ENCODE results near the gene RPS19BP1.
"Not testable (repeated sequence)": the region's sequence is repeated elsewhere in the genome, so short reads cannot be mapped to it uniquely, and the experiment has no call there.

Gene RPS19BP1

DNA sequence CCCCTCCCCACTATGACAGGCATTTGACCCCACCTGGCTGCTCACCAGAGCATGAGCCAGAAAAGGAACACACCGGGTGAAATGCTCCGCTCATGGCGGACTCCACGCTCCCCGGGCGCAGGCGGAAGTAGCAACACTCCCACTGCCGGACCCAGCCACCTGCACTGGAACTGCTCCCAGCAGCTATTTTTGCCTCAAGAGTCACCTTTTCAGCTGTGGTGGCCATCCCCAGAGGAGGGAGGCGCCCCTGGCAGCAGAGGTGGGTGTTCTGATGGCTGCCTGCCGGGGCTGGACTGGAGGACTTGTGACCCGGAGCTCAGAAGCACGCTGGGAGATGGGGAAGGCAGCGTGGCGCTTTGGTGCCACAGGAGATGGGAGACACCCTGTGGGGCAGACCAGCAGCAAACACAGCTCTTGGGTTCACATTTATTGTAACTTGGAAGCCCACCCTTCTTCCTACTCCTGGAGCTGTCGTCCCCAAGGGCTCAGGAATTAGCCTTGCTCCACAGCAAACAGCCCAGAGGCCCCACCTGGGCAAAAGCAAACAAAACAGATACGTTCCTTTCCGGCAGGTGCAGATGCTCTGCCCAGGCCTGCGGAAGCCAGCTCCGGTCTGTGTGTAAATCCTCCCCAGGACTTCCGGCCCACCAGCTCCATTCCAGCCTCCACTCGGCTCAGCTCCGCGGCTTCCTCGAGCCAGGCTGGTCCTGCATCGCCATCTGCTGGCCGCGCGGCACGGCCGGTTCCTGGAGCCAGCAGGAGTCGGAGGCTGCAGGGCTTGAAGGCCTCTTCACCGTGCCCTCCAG, 3.7 kb downstream of the RPS19BP1 start:
- in situ Hi-C loops (cut with MboI; ENCODE audit: low sequenced_read_pairs): no loop called here

DNA sequence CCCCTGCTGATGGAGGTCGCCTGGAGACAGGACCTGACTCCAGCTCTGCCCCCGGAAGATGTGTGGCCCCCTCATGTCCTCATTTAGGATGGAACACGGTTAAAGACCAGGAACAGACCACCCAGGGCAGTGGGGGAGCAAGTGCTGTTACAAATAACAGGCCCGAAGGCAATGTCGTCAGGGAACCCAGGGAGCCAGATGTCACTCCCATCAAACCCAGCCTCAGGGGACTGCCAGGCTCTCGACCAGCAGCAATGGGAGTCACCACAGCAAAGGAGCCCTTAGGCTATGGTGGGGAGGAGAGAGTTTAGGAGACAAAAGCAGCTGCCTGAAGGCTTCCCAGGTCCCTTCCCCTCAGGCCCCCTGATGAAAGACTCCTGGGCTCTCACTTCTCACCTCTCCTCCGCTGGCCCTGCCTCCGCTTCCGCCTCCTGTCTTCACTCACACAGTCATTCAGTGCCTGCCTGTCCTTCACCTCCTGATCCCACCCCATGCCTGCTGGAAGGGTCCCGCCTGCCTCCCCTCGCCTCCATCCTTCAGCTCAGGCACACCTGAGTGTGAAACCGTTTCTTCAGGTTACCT, 4.4 kb downstream of the RPS19BP1 start:
- in situ Hi-C loops (cut with MboI; ENCODE audit: low sequenced_read_pairs): no loop called here

DNA sequence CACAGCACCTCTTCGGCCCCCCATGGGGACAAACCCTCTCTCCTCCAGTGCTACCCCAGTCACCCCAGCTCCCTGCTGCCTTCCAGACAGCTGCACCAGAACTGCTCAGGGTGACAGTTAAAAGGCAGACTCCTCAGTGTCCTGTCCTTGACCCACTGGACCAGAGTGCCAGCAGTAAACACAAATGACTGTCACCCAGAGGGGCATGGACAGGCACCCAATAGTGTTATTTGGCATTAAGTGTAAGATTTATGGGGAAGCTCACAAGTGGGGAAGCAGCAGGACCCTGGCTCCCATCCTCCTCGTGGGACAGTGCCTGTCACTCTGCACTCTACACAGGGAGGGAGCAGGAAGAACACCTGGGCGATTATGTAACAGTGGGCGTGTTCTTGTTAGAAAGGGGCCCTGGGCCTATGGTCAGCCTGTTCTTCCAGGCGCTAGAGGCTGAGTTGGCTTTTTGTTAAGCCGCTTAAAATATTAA, 5.0 kb downstream of the RPS19BP1 start:
- in situ Hi-C loops (cut with MboI; ENCODE audit: low sequenced_read_pairs): no loop called here

DNA sequence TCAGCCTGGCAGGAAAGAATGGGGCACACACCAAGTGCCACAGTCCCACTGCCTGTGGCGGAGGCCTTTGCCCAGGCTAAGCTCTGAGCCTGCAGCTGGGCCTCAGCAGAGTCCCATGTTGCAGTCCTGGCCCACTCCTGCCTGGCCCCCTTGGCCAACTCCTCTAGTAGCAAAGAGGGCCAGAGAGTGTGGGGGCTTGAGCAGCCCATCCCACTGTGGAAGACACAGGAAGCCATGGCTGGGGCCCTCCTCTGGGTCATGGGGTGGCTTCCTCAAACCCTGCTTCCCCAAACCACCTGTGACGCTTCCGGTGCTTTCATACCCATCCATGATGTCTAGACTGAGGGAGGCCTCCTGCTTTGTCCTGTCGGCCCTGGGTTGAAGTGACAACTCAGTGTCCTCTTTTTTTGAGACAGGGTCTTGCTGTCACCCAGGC, 5.8 kb downstream of the RPS19BP1 start:
- in situ Hi-C loops (cut with MboI; ENCODE audit: low sequenced_read_pairs): no loop called here

DNA sequence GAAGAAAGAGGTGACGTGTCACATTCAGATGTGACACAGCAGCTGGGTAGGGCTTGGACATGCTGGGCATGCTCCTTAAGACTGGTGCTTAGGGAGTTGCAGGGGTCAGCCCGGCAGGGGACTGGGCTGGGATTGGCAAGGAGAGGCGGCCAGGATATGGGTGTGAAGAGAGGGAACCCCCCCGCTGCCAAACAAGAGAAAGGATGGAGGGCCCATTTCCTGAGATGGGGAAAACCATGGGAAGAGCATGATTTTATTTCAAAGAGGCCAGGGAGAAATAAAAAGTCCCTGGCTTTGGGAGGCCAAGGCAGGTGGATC, 6.9 kb downstream of the RPS19BP1 start:
- in situ Hi-C loops (cut with MboI; ENCODE audit: low sequenced_read_pairs): no loop called here

DNA sequence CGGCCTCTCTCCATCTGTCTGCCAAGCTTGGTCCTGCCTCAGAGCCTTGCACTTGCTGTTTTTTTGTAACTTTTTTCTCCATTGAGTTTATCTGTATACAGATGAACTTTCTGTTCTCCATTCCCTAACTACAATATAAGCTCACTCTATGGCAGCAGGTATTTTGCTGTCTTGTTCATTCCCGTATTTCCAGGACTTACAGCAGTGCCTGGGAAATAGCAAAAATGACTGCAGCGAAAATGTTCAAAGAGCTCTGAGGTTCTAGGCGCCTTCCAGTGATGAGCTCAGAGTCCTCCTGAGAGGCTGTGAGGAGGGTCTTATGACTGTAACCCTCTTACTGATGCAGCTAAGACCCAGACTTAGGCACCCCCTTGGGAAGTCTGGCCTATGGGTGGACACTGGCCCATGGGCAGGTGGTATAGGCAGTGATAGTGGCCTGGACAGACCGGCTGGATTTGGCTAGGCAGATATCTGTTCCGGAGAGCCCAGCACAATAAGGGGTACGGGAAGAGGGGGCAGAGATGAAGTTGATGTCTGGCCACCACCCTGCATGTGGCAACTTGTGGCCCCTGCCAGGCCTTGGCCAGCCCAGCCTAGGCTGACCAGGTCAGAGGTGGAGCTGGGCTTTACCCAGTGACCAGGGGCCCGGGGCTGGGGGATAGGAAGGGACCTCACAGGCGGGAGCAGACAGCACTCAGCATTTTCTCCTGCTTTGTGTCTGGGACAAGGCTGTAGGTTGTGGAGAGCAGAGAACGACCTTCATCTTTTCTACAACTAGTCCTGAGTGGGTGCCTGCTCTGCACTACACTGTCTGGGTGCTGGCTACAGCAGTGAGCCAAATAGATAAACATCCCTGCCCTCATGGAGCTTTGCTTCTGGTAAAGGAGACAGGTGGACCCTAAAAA, 7.5 kb downstream of the RPS19BP1 start:
- in situ Hi-C loops (cut with MboI; ENCODE audit: low sequenced_read_pairs): no loop called here

DNA sequence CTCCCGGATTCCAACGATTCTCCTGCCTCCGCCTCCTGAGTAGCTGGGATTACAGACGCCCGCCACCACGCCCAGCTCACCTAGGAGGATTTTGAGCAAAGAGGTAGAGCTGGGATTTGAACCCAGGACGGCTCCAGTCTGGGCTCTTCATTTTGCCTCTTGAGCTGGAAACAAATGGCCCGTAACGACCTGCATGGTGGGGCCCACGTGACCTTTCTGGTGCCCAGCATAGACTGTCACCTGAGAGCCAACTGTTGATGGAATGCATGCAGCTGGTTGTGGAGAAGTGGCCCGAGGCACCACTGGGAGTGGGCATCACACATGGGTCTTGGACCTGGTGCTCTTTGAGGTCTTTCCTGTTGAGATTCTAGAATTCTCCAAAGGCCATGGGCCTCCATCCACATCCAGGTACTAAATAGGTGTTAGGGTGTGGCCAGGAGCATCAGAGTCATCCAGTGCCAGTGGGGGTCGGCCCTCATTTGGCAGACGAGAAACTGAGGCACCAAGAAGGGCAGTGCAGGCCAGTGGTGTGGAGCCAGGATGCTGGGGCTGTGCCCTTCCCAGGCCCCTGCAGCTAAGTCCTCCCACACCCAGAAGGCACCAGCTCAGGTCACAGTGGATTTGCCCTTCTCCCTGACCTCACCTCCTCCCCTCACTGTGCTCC, 8.3 kb downstream of the RPS19BP1 start:
- in situ Hi-C loops (cut with MboI; ENCODE audit: low sequenced_read_pairs): no loop called here

DNA sequence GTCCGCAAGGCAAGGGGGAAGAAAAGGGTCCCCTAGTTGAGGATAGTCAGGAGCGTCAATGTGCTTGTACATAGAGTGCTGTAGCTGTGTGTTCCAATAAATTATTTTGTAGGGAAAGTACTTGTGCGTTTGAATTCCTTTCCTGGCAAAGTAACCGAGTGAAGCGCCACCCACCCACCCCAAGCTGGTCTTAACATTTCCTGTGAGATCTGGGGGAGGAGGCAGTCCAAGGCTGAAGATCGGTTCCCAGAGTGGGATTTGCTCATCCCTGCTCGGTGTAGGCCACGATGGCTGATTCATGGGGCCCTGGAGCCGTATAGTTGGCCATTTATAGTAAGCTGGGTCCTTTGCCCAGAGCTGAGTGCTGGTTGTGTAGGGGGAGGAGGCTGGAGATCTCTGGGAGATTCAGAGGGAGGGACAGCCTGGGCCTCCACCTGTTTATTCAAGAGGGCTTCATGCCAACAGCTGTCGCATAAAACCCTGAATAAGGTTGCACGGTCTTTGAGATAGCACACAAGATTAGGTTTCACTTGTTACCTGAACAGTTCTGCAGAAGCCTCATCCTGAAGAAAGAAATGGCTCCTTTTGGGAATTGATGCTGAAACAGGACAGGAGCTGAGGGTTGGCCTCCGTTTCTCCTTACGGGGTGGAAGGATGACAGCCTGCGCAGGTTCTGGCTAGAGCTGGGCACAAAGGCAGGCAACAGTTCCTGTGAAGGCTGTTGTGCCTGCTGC, 9.8 kb downstream of the RPS19BP1 start:
- in situ Hi-C loops (cut with MboI; ENCODE audit: low sequenced_read_pairs): no loop called here

DNA sequence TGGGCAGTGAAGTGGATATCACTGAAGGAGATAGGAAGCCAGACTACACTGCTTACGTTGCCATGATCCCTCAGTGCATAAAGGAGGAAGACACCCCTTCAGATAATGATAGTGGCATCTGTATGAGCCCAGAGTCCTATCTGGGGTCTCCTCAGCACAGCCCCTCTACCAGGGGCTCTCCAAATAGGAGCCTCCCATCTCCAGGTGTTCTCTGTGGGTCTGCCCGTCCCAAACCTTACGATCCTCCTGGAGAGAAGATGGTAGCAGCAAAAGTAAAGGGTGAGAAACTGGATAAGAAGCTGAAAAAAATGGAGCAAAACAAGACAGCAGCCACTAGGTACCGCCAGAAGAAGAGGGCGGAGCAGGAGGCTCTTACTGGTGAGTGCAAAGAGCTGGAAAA, 10.5 kb downstream of the RPS19BP1 start:
- in situ Hi-C loops (cut with MboI; ENCODE audit: low sequenced_read_pairs): not testable (repeated sequence)

DNA sequence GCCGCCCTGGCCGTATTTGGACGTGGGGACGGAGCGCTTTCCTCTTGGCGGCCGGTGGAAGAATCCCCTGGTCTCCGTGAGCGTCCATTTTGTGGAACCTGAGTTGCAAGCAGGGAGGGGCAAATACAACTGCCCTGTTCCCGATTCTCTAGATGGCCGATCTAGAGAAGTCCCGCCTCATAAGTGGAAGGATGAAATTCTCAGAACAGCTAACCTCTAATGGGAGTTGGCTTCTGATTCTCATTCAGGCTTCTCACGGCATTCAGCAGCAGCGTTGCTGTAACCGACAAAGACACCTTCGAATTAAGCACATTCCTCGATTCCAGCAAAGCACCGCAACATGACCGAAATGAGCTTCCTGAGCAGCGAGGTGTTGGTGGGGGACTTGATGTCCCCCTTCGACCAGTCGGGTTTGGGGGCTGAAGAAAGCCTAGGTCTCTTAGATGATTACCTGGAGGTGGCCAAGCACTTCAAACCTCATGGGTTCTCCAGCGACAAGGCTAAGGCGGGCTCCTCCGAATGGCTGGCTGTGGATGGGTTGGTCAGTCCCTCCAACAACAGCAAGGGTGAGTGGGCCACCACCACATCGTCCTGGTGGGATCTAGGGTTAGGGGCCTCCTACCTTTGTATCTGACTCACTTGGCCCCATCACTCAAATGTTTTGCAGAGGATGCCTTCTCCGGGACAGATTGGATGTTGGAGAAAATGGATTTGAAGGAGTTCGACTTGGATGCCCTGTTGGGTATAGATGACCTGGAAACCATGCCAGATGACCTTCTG, 11.3 kb downstream of the RPS19BP1 start:
- in situ Hi-C loops (cut with MboI; ENCODE audit: low sequenced_read_pairs): not testable (repeated sequence)

DNA sequence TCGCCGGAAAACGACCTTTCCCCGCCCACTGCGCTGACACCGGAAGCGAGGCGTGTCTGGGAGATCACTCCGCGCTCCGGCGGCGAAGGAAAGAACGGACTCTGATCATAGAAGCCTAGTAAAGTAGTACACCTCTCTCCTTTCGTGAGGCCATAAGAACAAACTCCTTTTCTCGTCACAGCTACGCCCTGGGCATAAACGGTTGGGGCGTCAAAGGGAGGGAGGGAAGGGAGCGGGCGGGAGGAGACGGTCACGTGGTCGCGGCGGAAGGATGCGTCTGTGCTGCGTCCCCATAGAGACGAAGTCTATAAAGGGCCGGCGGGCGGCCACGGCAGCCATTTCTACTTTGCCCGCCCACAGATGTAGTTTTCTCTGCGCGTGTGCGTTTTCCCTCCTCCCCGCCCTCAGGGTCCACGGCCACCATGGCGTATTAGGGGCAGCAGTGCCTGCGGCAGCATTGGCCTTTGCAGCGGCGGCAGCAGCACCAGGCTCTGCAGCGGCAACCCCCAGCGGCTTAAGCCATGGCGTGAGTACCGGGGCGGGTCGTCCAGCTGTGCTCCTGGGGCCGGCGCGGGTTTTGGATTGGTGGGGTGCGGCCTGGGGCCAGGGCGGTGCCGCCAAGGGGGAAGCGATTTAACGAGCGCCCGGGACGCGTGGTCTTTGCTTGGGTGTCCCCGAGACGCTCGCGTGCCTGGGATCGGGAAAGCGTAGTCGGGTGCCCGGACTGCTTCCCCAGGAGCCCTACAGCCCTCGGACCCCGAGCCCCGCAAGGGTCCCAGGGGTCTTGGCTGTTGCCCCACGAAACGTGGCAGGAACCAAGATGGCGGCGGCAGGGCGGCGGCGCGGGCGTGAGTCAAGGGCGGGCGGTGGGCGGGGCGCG, 12.1 kb downstream of the RPS19BP1 start, which contains the start of gene ATF4:
ATF4 (plus strand) TSS at position 337 of the 880 bp plus-strand sequence. CDS start 884 bp downstream, outside the sequence.
- in situ Hi-C loops (cut with MboI; ENCODE audit: low sequenced_read_pairs): no loop called here

DNA sequence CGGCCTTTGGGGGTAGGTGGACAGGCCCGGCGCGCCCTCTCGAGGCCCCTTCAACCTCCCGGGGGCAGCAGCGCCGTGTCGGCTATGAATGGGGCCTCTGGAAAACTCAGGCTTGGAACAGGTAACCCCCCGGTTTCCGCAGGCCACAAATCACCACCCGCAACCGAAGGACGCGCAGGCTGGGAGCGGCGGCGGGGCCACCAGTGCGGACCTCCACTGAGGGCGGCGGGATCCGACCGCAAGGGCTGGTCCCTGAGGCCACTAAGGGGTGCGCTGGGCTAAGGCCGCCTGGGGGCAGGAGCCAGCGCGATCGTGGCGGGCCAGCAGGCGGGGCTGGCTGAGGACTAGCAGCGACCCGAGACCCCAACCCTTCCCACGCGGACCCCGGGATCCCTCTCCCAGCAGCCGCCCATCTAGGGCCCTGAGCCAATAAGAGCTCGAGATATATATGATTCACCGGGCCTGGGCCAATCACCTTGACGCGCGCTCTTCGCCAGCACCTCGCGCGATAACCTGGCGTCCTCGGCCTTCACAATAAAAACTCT, 12.8 kb downstream of the RPS19BP1 start:
- in situ Hi-C loops (cut with MboI; ENCODE audit: low sequenced_read_pairs): no loop called here

DNA sequence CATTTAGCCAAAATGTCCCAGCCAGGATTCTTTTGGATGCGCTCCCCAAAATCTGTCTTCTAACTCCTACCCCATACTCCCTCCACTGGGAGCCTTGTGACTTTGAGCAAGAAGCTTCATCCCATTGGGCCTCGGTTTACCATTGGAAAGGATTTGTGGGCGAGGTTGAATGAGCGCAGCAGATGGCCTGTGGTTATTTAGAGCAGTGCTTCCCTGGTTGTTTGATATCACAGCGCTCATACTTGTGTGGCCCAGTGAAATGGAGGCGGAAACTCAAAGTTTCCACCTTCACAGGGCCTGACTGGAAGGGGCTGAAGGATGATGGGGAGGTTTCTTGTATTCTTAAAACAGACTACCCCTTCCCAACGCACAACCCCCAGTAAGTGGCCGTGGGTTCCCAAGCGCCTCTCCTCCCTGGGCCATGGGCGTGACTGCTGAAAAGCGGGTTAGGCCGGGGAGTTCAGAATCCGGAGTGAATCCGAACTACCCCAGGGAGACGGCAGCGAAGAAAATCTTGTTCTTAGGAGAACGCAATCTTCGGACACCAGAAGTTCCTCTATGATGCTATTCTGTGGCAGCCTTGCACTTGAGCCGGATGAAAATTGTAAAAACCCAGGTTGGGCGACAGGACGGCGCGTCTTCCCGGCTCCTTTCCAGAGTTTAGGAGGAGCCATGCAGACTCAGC, 13.4 kb downstream of the RPS19BP1 start:
- in situ Hi-C loops (cut with MboI; ENCODE audit: low sequenced_read_pairs): no loop called here

DNA sequence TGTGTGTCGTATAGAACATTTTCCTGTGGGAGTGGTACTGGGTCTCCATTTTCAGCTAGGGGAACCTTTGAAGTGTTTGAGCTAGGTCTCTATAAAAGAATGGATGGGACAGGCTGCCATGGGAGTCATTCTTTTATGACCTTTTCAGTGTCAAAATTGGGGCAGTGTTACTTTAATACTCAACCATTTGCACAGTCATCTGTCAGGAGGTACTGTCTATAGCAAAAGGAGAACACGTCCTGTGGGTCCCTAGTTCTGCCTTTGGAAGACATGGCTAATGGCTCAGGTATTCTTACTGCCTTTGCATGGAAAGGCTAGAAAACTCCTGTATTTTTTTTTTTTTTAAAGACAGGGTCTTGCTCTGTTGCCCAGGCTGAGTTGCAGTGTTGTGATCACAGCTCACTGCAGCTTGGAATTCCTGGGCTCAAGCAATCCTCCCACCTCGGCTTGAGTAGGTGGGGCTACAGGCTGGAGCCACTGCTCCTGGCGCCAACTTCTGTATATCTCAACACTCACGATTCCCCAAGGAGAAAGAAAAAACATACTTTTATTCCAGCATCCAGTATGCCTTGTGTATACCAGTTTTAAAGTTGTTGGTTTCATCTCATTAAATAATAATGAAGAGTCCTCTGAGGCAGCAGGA, 14.3 kb downstream of the RPS19BP1 start:
- in situ Hi-C loops (cut with MboI; ENCODE audit: low sequenced_read_pairs): no loop called here

DNA sequence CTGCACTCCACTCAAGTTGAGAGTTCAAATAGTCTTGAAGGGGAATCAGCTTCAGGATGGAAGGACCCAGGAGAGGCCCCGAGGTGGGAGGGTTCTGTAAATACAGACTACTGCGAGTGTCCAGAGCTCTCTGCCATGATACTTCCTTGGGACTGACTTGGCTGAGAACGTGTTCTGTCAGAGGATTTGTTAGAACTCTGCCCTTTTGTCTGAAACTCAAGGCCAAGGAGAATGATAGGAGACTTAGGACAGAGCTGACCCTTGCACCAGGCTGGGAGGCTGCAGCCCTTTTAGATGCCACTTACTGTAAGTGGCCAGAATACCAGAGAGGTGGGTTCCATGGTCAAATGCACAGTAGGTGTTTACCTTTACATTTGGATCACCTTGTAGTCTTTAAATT, 15.1 kb downstream of the RPS19BP1 start:
- in situ Hi-C loops (cut with MboI; ENCODE audit: low sequenced_read_pairs): no loop called here

DNA sequence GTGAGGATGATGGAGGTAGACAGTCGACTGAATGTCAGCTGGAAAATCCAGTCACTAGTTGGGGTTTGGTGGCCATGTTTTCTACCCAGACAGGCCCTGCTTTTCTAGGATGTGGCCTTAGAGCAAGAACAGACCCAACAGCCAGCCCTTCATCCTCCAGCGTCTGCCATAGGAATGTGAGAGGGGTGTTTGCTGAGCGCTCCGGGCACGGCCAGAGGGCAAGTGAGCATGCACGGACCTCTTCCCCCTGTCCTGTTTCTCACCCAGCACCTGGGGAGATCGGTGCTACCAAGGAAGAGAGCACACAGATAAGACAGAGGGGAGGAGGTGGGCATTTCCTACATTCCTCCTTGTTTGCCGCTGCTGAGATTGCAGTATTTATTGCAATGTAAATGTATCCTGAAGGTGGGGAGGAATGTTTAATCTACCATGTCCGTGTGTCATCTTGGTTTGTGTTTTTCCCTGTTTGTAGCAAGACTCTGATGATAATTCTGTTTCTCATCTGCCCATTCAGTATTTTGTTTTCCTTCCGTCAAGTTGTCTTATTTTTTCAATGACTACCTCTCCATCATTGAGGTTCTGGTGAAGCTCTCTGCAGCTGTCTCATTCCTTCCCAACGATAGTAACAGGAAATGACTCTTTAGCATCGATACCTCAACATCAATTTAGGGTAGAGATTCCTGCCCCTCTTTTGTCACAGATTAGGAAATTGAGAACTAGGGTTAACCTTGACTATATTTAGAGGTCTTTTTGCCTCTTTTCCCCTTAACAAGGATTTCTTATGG, 17.1 kb downstream of the RPS19BP1 start:
- in situ Hi-C loops (cut with MboI; ENCODE audit: low sequenced_read_pairs): no loop called here
